CD1c-positive myeloid dendritic cell (primary cell): ENCODE results near the gene PLOD1.
"Not testable (repeated sequence)": the region's sequence is repeated elsewhere in the genome, so short reads cannot be mapped to it uniquely, and the experiment has no call there.

Experiments used
- DNase-seq: peaks from one replicate; pipeline ENCODE4 v3.0.0-alpha.2; 2016; ENCODE audit errors: extremely low spot score

Gene PLOD1

GRCh38 chr1:11938722-11939526, 4.4 kb downstream of the PLOD1 start:
- no peak for DNase-seq

DNA sequence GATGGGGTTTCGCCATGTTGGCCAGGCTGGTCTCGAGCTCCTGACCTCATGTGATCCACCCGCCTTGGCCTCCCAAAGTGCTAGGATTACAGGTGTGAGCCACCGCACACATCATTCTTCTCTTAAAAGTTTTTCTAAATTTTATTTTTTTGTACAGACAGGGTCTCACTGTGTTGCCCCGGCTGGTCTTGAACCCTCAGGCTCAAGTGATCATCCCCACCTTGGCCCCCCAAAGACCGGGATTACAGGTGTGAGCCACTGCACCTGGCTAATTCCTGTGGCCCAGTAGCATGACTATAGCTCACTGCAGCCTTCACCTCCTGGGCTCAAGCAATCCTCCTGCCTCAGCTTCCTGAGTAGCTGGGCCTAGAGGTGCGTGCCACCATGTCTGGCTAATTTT, 5.3 kb downstream of the PLOD1 start:
- not testable (repeated sequence) for DNase-seq

- DNase-seq: no peak
These were observed 5.9 kb downstream of the PLOD1 start for GRCh38 chr1:11940260-11940921.

DNA sequence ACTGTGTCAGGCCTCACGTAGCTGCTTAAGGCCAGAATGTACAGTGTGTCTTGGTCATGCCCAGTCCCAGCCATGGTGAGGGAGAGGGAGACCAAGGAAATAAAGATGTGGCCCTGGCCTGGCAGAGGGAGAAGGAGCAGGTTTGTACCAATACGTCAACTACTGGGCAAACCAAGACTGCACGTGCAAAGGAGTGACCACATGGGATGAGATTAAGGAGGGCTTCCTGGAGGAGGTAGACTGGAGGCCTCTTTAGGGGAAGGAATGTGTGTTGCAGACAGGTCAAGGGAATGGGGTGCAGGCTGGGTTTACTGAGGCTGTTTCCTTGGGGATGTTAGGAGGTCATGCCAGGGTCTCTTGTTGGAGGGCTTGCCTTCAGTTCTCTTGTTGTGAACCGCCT, 7.8 kb downstream of the PLOD1 start:
- no peak for DNase-seq

- DNase-seq: no peak
These were observed 9.1 kb downstream of the PLOD1 start for GRCh38 chr1:11943619-11944018.

- DNase-seq: no peak
These were observed 9.9 kb downstream of the PLOD1 start for GRCh38 chr1:11944358-11944931.

DNA sequence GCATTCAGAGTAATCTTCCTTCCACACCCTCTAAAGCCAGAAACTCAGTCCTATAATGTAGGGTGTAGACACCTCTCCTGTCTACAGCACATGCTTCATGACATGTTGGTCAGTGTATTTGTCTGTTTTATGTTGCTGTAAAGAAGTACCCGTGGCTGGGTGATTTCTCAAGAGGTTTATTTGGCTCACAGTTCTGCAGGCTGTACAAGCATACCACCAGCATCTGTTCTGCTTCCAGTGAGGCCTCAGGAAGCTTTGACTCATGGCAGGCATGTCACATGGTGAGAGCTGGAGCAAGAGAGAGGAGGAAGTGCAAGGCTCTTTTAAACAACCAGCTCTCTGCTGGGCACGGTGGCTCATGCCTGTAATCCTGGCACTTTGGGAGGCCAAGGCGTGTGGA, 12.1 kb downstream of the PLOD1 start:
- DNase-seq: no peak

DNA sequence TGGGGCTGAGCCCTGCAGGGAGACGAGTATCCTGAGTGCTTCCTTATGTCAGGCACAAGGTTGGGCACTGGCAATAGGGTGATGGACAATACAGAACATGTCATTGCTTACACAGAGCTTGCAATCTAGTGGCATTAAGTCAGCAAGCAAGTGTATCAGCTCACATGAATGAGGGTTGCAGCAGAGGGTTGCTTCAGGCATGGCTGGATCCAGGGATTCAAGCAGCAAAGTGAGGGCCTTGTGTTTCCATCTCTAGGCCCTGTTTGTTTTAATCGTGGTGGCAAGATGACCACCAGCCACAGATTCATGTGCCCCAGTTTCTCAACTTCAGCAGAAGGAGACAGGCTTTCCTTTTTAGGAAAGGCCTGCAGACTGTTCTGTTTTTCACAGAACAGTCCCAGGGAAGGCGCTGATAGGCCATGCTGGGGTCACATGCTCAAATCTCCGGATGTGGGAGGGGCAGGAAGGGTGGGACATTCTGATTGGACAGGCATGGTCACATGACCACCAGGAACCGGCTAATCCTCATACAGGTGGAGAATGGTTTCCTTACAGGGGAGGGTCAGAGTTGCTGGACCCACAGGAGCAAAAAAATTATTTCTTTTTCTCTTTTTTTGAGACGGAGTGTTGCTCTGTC, 14.4 kb downstream of the PLOD1 start:
- peak; percentile 27 for DNase-seq

GRCh38 chr1:11951901-11952300, 17.4 kb downstream of the PLOD1 start:
- DNase-seq: no peak

- no peak for DNase-seq
These were observed 18.1 kb downstream of the PLOD1 start for GRCh38 chr1:11952455-11953109.

DNA sequence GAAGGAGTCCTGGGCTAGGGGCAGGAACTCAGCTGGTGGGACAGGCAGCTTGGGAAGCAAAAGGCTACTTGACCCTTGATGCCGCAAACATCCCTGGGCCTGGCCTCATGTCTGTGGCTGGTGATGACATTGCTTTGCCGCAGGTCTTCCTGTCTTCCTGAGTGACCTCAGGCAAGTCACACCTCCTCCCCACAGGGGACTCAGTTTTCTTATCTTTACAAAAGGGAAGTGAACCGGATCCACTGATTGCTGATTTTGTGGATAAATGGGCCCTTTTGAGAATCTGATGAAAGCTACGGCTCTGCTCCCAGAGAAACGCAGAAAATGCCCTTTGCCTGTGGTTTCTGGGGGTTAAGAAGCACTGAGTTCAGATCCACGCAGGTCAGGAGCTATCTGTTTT, 20.7 kb downstream of the PLOD1 start:
- no peak for DNase-seq

DNA sequence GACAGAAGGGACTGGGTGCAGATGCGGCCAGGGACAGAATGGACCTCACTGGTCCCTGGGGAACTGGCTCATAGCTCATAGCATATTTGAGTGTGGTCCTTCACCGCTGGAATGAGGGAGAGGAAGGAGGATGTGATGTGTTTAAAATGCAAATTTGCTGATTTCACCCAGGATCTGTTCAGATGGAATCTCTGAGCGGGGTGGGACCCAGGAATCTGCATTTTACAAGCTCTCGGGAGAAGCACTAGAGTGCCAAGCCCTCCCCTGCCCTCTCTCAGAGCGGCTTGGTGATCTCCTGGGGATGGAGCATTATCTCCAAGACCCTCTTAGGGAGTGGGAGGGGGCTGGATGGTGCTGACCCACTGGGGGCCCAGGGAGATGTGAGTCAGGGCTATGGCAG, 22.9 kb downstream of the PLOD1 start:
- no peak for DNase-seq

GRCh38 chr1:11957897-11958296, 23.4 kb downstream of the PLOD1 start:
- DNase-seq: no peak

- no peak for DNase-seq
These were observed 25.8 kb downstream of the PLOD1 start for GRCh38 chr1:11960276-11960675.

GRCh38 chr1:11960715-11961114, 26.2 kb downstream of the PLOD1 start:
- peak; percentile 71 for DNase-seq

DNA sequence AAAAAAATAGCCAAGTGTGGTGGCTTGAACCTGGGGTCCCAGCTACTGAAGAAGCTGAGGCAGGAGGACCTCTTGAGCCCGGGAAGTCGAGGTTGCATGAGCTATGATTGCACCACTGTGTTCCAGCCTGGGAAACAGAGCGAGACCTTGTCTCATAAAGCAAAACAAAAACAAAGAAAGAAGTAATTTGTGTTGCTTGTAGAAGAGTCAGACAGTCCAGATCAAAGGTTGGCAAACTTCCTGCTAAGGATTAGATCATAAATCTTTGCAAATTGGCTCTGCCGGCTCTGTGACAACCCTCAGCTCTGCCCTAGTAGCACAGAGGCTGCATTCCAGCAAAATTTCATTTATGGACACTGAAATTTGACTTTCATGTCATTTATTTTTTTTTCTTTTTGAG, 26.7 kb downstream of the PLOD1 start:
- DNase-seq: peak; percentile 32

DNA sequence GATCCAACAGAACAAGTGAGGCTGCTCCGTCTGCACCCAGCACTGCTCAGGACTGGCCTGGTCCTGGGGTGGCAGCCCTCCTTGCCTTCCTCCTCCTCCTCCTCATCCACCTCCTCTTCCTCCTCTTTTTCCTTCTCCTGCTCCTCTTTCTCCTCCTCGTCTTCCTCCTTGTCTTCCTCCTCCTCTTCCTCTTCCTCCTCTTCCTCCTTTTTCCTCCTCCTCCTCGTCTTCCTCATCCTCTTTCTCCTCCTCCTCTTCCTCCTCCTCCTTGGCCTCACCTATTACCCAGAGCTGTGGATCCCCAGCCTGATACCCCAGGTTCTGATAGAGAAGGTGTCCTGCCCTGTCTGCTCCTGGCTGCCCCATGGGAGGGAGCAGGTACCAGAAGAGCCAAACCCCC, 29.1 kb downstream of the PLOD1 start:
- no peak for DNase-seq

DNA sequence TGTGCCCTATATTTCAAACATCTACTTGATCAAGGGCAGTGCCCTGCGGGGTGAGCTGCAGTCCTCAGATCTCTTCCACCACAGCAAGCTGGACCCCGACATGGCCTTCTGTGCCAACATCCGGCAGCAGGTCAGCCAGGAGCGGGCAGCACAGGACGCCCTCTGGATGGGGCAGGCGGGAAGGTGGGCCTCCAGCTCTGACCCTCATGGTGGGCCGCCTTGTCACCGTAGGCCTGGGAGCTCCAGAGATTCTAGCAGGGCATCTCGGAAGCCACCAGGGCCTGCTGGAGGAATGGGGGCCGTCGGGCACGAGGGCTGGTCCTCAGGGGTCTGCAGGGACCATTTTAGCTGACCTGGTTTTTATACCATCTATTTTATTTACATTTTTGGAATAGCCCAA, 30.1 kb downstream of the PLOD1 start:
- DNase-seq: no peak

- peak; percentile 62 for DNase-seq
These were observed 32.6 kb downstream of the PLOD1 start for GRCh38 chr1:11967028-11967547.

DNA sequence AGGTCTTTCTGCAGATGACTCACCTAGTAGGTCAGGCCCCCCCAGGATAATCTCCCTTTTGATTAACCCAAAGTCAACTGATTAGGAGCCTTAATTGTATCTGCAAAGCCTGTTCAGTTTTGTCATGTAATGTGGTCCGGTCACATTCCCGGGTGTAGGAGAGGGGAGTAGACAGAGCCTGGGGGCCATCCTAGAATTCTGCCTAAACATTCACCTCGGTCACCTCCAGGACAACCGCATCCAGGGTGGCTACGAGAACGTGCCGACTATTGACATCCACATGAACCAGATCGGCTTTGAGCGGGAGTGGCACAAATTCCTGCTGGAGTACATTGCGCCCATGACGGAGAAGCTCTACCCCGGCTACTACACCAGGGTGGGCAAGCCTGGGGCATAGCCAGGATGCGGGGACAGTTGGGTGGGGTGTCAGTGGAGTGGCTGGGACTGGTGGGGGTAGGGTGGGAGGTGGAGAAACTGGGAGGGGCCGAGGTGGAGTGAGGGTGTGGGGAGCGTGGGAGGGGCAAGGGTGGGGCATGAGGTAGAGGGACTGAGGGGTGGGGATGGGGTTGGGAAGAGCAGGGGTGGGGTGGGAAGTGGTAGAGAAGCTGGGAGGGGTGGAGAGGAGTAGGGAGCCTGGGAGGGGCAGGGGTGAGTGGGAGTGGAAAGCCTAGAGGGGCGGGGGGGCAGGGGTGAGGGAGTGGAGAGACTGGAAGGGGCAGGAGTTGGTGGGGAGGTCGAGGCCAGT, 36.1 kb downstream of the PLOD1 start:
- DNase-seq: no peak

- DNase-seq: no peak
These were observed 43.1 kb downstream of the PLOD1 start for GRCh38 chr1:11977625-11978024.
